ENCODE results near the gene RASGRF2. TPM values are rescaled to one million over a fixed set of nuclear protein-coding genes. Genes with fewer than 3 reads are reported as not detected.

RASGRF2 gene
- total and polyA plus RNA-seq, 2 of the 13 experiments (the other 11 are each of a cell fraction or from before 2014, with no cell fraction given) = 23.6 to 29.0 TPM

DNA sequence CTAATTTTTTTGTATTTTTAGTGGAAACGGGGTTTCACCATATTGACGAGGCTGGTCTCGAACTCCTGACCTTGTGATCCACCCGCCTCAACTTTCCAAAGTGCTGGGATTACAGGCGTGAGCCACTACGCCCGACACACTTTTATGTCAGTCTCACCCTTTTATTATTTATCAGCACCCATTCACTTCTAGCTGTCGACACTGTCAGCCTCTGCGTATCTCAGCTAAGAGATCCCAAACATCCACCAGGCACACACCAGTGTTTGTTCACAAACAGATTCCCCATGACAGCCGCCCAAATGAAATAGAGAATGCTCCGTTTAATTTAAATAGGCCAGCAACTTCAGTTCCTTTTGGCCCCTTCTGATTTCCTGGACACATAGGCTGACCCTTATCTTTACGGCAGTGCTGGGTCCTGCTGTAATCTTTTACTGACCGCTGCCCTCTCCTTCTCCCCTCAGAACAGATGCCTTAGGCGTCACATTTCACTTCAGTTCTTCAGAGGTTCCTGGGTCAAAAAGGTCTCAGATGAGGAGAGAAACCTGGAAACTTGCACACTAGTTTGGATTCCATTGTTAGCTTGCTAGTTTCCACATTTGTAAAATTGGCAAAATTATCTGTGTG, 229.8 kb downstream of the RASGRF2 start:
- FAIRE-seq = no peak
- CTCF ChIA-PET (ENCODE audit: low intra/inter-chr PET ratio, low total read pairs) = no interaction called here
- TF ChIP-seq ZNF543 (CRISPR knock-in tag; IDR thresholded peaks at IDR 0.05) (no peak), ZKSCAN1 (IDR thresholded peaks at IDR 0.05; ENCODE audit: low read length) (no peak), PAF1 (CRISPR knock-in tag; IDR thresholded peaks at IDR 0.05) (no peak), RCOR2 (CRISPR knock-in tag; IDR thresholded peaks at IDR 0.05) (no peak), ZNF17 (CRISPR knock-in tag; IDR thresholded peaks at IDR 0.05) (no peak), MAFG (CRISPR knock-in tag; IDR thresholded peaks at IDR 0.05) (no peak), RELA (CRISPR knock-in tag; IDR thresholded peaks at IDR 0.05) (no peak), ZNF713 (CRISPR knock-in tag; IDR thresholded peaks at IDR 0.05) (no peak), NFKB2 (CRISPR knock-in tag; IDR thresholded peaks at IDR 0.05; ENCODE audit: borderline replicate concordance) (no peak), ARNT2 (CRISPR knock-in tag; IDR thresholded peaks at IDR 0.05; ENCODE audit: low read depth) (no peak)
- TF ChIP-seq, protein P1, sequence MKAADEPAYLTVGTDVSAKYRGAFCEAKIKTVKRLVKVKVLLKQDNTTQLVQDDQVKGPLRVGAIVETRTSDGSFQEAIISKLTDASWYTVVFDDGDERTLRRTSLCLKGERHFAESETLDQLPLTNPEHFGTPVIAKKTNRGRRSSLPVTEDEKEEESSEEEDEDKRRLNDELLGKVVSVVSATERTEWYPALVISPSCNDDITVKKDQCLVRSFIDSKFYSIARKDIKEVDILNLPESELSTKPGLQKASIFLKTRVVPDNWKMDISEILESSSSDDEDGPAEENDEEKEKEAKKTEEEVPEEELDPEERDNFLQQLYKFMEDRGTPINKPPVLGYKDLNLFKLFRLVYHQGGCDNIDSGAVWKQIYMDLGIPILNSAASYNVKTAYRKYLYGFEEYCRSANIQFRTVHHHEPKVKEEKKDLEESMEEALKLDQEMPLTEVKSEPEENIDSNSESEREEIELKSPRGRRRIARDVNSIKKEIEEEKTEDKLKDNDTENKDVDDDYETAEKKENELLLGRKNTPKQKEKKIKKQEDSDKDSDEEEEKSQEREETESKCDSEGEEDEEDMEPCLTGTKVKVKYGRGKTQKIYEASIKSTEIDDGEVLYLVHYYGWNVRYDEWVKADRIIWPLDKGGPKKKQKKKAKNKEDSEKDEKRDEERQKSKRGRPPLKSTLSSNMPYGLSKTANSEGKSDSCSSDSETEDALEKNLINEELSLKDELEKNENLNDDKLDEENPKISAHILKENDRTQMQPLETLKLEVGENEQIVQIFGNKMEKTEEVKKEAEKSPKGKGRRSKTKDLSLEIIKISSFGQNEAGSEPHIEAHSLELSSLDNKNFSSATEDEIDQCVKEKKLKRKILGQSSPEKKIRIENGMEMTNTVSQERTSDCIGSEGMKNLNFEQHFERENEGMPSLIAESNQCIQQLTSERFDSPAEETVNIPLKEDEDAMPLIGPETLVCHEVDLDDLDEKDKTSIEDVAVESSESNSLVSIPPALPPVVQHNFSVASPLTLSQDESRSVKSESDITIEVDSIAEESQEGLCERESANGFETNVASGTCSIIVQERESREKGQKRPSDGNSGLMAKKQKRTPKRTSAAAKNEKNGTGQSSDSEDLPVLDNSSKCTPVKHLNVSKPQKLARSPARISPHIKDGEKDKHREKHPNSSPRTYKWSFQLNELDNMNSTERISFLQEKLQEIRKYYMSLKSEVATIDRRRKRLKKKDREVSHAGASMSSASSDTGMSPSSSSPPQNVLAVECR (CRISPR knock-in tag; IDR thresholded peaks at IDR 0.05; ENCODE audit: borderline replicate concordance) = no peak
- TF ChIP-seq, protein P2, sequence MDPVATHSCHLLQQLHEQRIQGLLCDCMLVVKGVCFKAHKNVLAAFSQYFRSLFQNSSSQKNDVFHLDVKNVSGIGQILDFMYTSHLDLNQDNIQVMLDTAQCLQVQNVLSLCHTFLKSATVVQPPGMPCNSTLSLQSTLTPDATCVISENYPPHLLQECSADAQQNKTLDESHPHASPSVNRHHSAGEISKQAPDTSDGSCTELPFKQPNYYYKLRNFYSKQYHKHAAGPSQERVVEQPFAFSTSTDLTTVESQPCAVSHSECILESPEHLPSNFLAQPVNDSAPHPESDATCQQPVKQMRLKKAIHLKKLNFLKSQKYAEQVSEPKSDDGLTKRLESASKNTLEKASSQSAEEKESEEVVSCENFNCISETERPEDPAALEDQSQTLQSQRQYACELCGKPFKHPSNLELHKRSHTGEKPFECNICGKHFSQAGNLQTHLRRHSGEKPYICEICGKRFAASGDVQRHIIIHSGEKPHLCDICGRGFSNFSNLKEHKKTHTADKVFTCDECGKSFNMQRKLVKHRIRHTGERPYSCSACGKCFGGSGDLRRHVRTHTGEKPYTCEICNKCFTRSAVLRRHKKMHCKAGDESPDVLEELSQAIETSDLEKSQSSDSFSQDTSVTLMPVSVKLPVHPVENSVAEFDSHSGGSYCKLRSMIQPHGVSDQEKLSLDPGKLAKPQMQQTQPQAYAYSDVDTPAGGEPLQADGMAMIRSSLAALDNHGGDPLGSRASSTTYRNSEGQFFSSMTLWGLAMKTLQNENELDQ (CRISPR knock-in tag; IDR thresholded peaks at IDR 0.05; ENCODE audit: borderline replicate concordance) = no peak
- TF ChIP-seq, protein P3, sequence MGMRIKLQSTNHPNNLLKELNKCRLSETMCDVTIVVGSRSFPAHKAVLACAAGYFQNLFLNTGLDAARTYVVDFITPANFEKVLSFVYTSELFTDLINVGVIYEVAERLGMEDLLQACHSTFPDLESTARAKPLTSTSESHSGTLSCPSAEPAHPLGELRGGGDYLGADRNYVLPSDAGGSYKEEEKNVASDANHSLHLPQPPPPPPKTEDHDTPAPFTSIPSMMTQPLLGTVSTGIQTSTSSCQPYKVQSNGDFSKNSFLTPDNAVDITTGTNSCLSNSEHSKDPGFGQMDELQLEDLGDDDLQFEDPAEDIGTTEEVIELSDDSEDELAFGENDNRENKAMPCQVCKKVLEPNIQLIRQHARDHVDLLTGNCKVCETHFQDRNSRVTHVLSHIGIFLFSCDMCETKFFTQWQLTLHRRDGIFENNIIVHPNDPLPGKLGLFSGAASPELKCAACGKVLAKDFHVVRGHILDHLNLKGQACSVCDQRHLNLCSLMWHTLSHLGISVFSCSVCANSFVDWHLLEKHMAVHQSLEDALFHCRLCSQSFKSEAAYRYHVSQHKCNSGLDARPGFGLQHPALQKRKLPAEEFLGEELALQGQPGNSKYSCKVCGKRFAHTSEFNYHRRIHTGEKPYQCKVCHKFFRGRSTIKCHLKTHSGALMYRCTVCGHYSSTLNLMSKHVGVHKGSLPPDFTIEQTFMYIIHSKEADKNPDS (CRISPR knock-in tag; IDR thresholded peaks at IDR 0.05) = no peak
- TF ChIP-seq, protein P4, sequence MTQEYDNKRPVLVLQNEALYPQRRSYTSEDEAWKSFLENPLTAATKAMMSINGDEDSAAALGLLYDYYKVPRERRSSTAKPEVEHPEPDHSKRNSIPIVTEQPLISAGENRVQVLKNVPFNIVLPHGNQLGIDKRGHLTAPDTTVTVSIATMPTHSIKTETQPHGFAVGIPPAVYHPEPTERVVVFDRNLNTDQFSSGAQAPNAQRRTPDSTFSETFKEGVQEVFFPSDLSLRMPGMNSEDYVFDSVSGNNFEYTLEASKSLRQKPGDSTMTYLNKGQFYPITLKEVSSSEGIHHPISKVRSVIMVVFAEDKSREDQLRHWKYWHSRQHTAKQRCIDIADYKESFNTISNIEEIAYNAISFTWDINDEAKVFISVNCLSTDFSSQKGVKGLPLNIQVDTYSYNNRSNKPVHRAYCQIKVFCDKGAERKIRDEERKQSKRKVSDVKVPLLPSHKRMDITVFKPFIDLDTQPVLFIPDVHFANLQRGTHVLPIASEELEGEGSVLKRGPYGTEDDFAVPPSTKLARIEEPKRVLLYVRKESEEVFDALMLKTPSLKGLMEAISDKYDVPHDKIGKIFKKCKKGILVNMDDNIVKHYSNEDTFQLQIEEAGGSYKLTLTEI (CRISPR knock-in tag; conservative IDR thresholded peaks at IDR 0.05) = no peak

More for the DNA sequence above, 229.8 kb downstream of the RASGRF2 start:
- Histone ChIP-seq H4K20me1 (ENCODE audit: insufficient read depth, low read length) (no peaks in the 10 kb centered on the region), H3K9ac (ENCODE audit: insufficient read depth, low read depth, low read length) (no peak overlapping the region), H3K4me2 (ENCODE audit: low read depth, low read length) (no peak overlapping the region), H3K4me1 (ENCODE audit: insufficient read depth, low read length) (no peaks in the 10 kb centered on the region), H3K27ac (ENCODE audit: extremely low read length, insufficient read depth, low read length) (no peak overlapping the region), H3K27me3 (ENCODE audit: control insufficient read depth in 1 of 2, insufficient read depth in 2 of 2, low read length in 2 of 2) (no peaks in the 10 kb centered on the region), H3K79me2 (ENCODE audit: insufficient read depth, low read length) (no peaks in the 10 kb centered on the region), H3K36me3 (replicated peaks in 1 of 2; ENCODE audit: control insufficient read depth in 1 of 2, insufficient read depth in 2 of 2, low read length in 2 of 2) (peaks cover 13 to 23% of the 10 kb centered on the region in 2 experiments; a peak in 4 of 5 replicates), H3K9me3 (ENCODE audit: low read length) (no peaks in the 10 kb centered on the region), H3K4me3 (replicated peaks in 1 of 3; ENCODE audit: insufficient read depth in 1 of 3, low read depth in 2 of 3, low read length in 3 of 3) (no peak overlapping the region), H2AFZ (ENCODE audit: low read length) (no peak overlapping the region)
- intact Hi-C loops (cut with micrococcal nuclease; ENCODE audit: unreplicated experiment) (loop anchor here (10.0 kb wide), 1 partner anchor 475 kb away; no protein-coding TSS in a partner anchor), in situ Hi-C loops (cut with HindIII; ENCODE audit: extremely low pct_ligation_motif_present, low pct_unique_long_range_greater_than_20kb) (loop anchor here (25.0 kb wide), 1 partner anchor 478 kb away; no protein-coding TSS in a partner anchor)
- no peak for ATAC-seq
- WGBS (ENCODE audit: low lambda C conversion rate) = 99% methylated on average over 14 of the region's 14 CpGs
- BruUV-seq (replicated peaks) = no TSS peak
- POLR2A ChIA-PET = no interaction called here
- no peak for DNase-seq (ENCODE audit: low spot score)

Data from HepG2 (cell line).